ENCODE measurements around the gene MFAP5.
"Not testable (repeated sequence)": the region's sequence is repeated elsewhere in the genome, so short reads cannot be mapped to it uniquely, and the experiment has no call there.

Gene MFAP5

GRCh38 chr12:8672381-8672780, 9.8 kb upstream of the MFAP5 start:
- no peak for DNase-seq

GRCh38 chr12:8668441-8668840, 5.8 kb upstream of the MFAP5 start:
- no peak for DNase-seq

- DNase-seq, result no peak
Measured at GRCh38 chr12:8667270-8667669, 4.6 kb upstream of the MFAP5 start.

- no peak for DNase-seq
Measured at GRCh38 chr12:8665759-8666158, 3.1 kb upstream of the MFAP5 start.

- DNase-seq, result no peak
Measured at GRCh38 chr12:8664228-8664913, 1.7 kb upstream of the MFAP5 start.

- no peak for DNase-seq
Measured at GRCh38 chr12:8661751-8662150, 875 bp downstream of the MFAP5 start.

- no peak for DNase-seq
Measured at GRCh38 chr12:8661016-8661415, 1.6 kb downstream of the MFAP5 start.

- no peak for DNase-seq
Measured at GRCh38 chr12:8658346-8658745, 4.3 kb downstream of the MFAP5 start.

GRCh38 chr12:8655421-8655820, 7.2 kb downstream of the MFAP5 start:
- DNase-seq, result no peak

GRCh38 chr12:8648576-8649205, 13.9 kb downstream of the MFAP5 start:
- DNase-seq, result no peak

- DNase-seq, result no peak
Measured at GRCh38 chr12:8647968-8648367, 14.7 kb downstream of the MFAP5 start.

GRCh38 chr12:8644345-8645248, 18.0 kb downstream of the MFAP5 start:
- no peak for DNase-seq

GRCh38 chr12:8642775-8643174, 19.9 kb downstream of the MFAP5 start:
- no peak for DNase-seq

- no peak for DNase-seq
Measured at GRCh38 chr12:8639936-8640335, 22.7 kb downstream of the MFAP5 start.

- no peak for DNase-seq
Measured at GRCh38 chr12:8638951-8639350, 23.7 kb downstream of the MFAP5 start.

GRCh38 chr12:8637666-8638065, 25.0 kb downstream of the MFAP5 start:
- DNase-seq, result no peak

GRCh38 chr12:8637244-8637643, 25.4 kb downstream of the MFAP5 start:
- DNase-seq, result no peak

- DNase-seq, result no peak
Measured at GRCh38 chr12:8636581-8636980, 26.0 kb downstream of the MFAP5 start.

GRCh38 chr12:8636007-8636346, 26.6 kb downstream of the MFAP5 start:
- DNase-seq, result not testable (repeated sequence)

- not testable (repeated sequence) for DNase-seq
Measured at GRCh38 chr12:8635342-8636006, 27.2 kb downstream of the MFAP5 start.

- no peak for DNase-seq
Measured at GRCh38 chr12:8630131-8630530, 32.5 kb downstream of the MFAP5 start.

GRCh38 chr12:8629486-8630033, 33.1 kb downstream of the MFAP5 start:
- DNase-seq, result no peak

- DNase-seq, result no peak
Measured at GRCh38 chr12:8628731-8629130, 33.9 kb downstream of the MFAP5 start.
